IMR-90 (cell line): Measurements from ENCODE around the gene CHMP4A. TPM values are rescaled to one million over a fixed set of nuclear protein-coding genes. Genes with fewer than 3 reads are reported as not detected.

ENCODE experiments used
- ATAC-seq: fragments of 200-7000 bp; cut with Tn5 transposase; 2 replicates; pipeline ENCODE4 v1.9.1; 2020; ENCODE audit warnings: low read depth, mild to moderate bottlenecking, moderate library complexity
- BruUV-seq: library from RNA; stranded (reverse); fragments of 400-500 nt; replicated peaks from 2 replicates; lab custom pipeline; 2021; lab: Mats Ljungman, UMichigan
- CTCF ChIA-PET: fragments of 300-600 bp; formaldehyde crosslinking; extraction: SDS; loops from one replicate; lab custom pipeline; 2021; ENCODE audit warnings: antibody characterized with exemption; lab: Yijun Ruan, JAX
- POLR2A ChIA-PET: fragments of 300-600 bp; sonication (Branson Sonifier 250); formaldehyde crosslinking; loops from one replicate; lab custom pipeline; 2022; ENCODE audit warnings: antibody characterized with exemption; ENCODE audit not compliant: unreplicated experiment; lab: Charles Lee
- DNase-seq: peaks from one replicate; pipeline ENCODE4 v3.0.0; 2013
- H2AFZ ChIP-seq: replicated peaks from 2 replicates; pipeline ENCODE3; 2013; ENCODE audit warnings: low read length, mild to moderate bottlenecking; ENCODE audit not compliant: poor library complexity
- H2AK5ac ChIP-seq: 2 replicates; pipeline ENCODE4 v1.6.1; 2013; ENCODE audit warnings: low read depth, low read length, inconsistent platforms
- H2AK9ac ChIP-seq: replicated peaks from 2 replicates; pipeline ENCODE3; 2013; ENCODE audit warnings: mild to moderate bottlenecking, low read depth, low read length, moderate library complexity; ENCODE audit not compliant: poor library complexity
- H2BK120ac ChIP-seq: 2 replicates; pipeline ENCODE4 v1.6.1; 2013; ENCODE audit warnings: low read depth, low read length, inconsistent platforms
- H2BK15ac ChIP-seq: 3 replicates; pipeline ENCODE4 v1.6.1; 2013; ENCODE audit warnings: low read depth, low read length, inconsistent platforms
- H2BK20ac ChIP-seq: 2 replicates; pipeline ENCODE4 v1.6.1; 2013; ENCODE audit warnings: low read depth, mild to moderate bottlenecking, inconsistent platforms, low read length, moderate library complexity
- H2BK5ac ChIP-seq: 2 replicates; pipeline ENCODE4 v1.6.1; 2013; ENCODE audit warnings: mild to moderate bottlenecking, low read depth, low read length, inconsistent platforms; ENCODE audit not compliant: poor library complexity, severe bottlenecking
- H3K14ac ChIP-seq: replicated peaks from 2 replicates; pipeline ENCODE4 v1.6.1; 2013; ENCODE audit warnings: low read depth, low read length, inconsistent platforms
- H3K18ac ChIP-seq: 2 replicates; pipeline ENCODE4 v1.6.1; 2013; ENCODE audit warnings: low read depth, low read length, control low read depth
- H3K23ac ChIP-seq: 2 replicates; pipeline ENCODE4 v1.6.1; 2013; ENCODE audit warnings: low read depth, low read length, inconsistent platforms
- H3K27ac ChIP-seq: 2 replicates; pipeline ENCODE4 v1.5.1; 2013; ENCODE audit warnings: mild to moderate bottlenecking, control low read depth, low read length; ENCODE audit not compliant: insufficient read depth
- H3K27me3 ChIP-seq: 2 replicates; pipeline ENCODE4 v1.6.1; 2013; ENCODE audit warnings: low read length; ENCODE audit not compliant: control insufficient read depth, insufficient read depth
- H3K36me3 ChIP-seq: 2 replicates; pipeline ENCODE4 v1.6.1; 2013; ENCODE audit warnings: low read length, mixed read lengths; ENCODE audit not compliant: control insufficient read depth, insufficient read depth
- H3K4ac ChIP-seq: 2 replicates; pipeline ENCODE4 v1.6.1; 2013; ENCODE audit warnings: low read depth, low read length, inconsistent platforms
- H3K4me1 ChIP-seq: 2 replicates; pipeline ENCODE4 v1.6.1; 2013; ENCODE audit warnings: low read length, mixed read lengths; ENCODE audit not compliant: control insufficient read depth, insufficient read depth
- H3K4me2 ChIP-seq: 2 replicates; pipeline ENCODE4 v1.6.1; 2013; ENCODE audit warnings: low read depth, mild to moderate bottlenecking, control low read depth, low read length, moderate library complexity
- H3K4me3 ChIP-seq: 2 replicates; pipeline ENCODE4 v1.5.1; 2013; ENCODE audit warnings: low read depth, mild to moderate bottlenecking, control low read depth, low read length, moderate library complexity; ENCODE audit not compliant: insufficient read depth
- H3K56ac ChIP-seq: 2 replicates; pipeline ENCODE4 v1.6.1; 2013; ENCODE audit warnings: low read length, inconsistent platforms; ENCODE audit not compliant: insufficient read depth; ENCODE audit errors: extremely low read depth
- H3K79me1 ChIP-seq, 2 experiments: 2 replicates each; pipeline ENCODE4 v1.6.1; 2013; ENCODE audit warnings: low read length in 2 of 2, inconsistent platforms in 1 of 2, low read depth in 1 of 2
- H3K9ac ChIP-seq: 2 replicates; pipeline ENCODE4 v1.6.1; 2013; ENCODE audit warnings: low read depth, low read length, control low read depth
- H3K9me1 ChIP-seq: 2 replicates; pipeline ENCODE4 v1.6.1; 2013; ENCODE audit warnings: low read length, inconsistent platforms; ENCODE audit not compliant: insufficient read depth
- H3K9me3 ChIP-seq: 2 replicates; pipeline ENCODE4 v1.6.1; 2013; ENCODE audit warnings: low read length; ENCODE audit not compliant: control insufficient read depth, insufficient read depth
- H4K20me1 ChIP-seq: 2 replicates; pipeline ENCODE4 v1.6.1; 2013; ENCODE audit warnings: low read length, inconsistent platforms; ENCODE audit not compliant: insufficient read depth
- H4K5ac ChIP-seq: 2 replicates; pipeline ENCODE4 v1.6.1; 2013; ENCODE audit warnings: mild to moderate bottlenecking, low read depth, low read length, control low read depth
- H4K8ac ChIP-seq, 2 experiments: 2 replicates each; pipeline ENCODE4 v1.6.1; 2013; ENCODE audit warnings: low read depth in 2 of 2, low read length in 2 of 2, control low read depth in 1 of 2, inconsistent platforms in 1 of 2
- H4K91ac ChIP-seq: 2 replicates; pipeline ENCODE4 v1.6.1; 2013; ENCODE audit warnings: low read depth, low read length, inconsistent platforms; ENCODE audit not compliant: insufficient read depth
- BHLHE40 ChIP-seq: fragments of 150-350 bp; IDR thresholded peaks from 2 replicates; pipeline ENCODE4 v1.6.1; 2016; ENCODE audit warnings: mild to moderate bottlenecking, low read depth, low read length
- CEBPB ChIP-seq: IDR thresholded peaks from 2 replicates; pipeline ENCODE4 v1.6.1; 2012; ENCODE audit warnings: low read depth, low read length, improper control_type of control experiment
- CHD1 ChIP-seq: IDR thresholded peaks from 2 replicates; pipeline ENCODE4 v1.6.1; 2012; ENCODE audit warnings: low read depth, low read length, improper control_type of control experiment
- FOS ChIP-seq: fragments of 150-350 bp; IDR thresholded peaks from 2 replicates; pipeline ENCODE4 v1.6.1; 2016; ENCODE audit warnings: low read depth, low read length
- MAFK ChIP-seq: IDR thresholded peaks from 2 replicates; pipeline ENCODE4 v1.6.1; 2012; ENCODE audit warnings: low read depth, low read length, improper control_type of control experiment
- MAZ ChIP-seq: IDR thresholded peaks from 2 replicates; pipeline ENCODE4 v1.6.1; 2012; ENCODE audit warnings: low read depth, mild to moderate bottlenecking, low read length, improper control_type of control experiment, moderate library complexity, borderline replicate concordance
- MXI1 ChIP-seq: IDR thresholded peaks from 2 replicates; pipeline ENCODE4 v1.6.1; 2012; ENCODE audit warnings: low read depth, mild to moderate bottlenecking, low read length, moderate library complexity, borderline replicate concordance
- NFE2L2 ChIP-seq: fragments of 150-350 bp; IDR thresholded peaks from 2 replicates; pipeline ENCODE4 v1.6.1; 2016; ENCODE audit warnings: low read depth, mild to moderate bottlenecking, low read length
- POLR2A ChIP-seq: IDR thresholded peaks from 2 replicates; pipeline ENCODE4 v1.6.1; 2012; ENCODE audit warnings: mild to moderate bottlenecking, low read depth, low read length
- RAD21 ChIP-seq: IDR thresholded peaks from 2 replicates; pipeline ENCODE4 v1.6.1; 2012; ENCODE audit warnings: low read length, improper control_type of control experiment
- RCOR1 ChIP-seq: IDR thresholded peaks from 2 replicates; pipeline ENCODE4 v1.6.1; 2012; ENCODE audit warnings: mild to moderate bottlenecking, low read length, improper control_type of control experiment; ENCODE audit not compliant: insufficient replicate concordance
- RFX5 ChIP-seq: IDR thresholded peaks from 2 replicates; pipeline ENCODE4 v1.8.0; 2012; ENCODE audit warnings: low read depth, mild to moderate bottlenecking, low read length, moderate library complexity
- SMC3 ChIP-seq: fragments of 150-350 bp; IDR thresholded peaks from 2 replicates; pipeline ENCODE4 v1.6.1; 2016; ENCODE audit warnings: low read depth, mild to moderate bottlenecking, antibody characterized with exemption, low read length, moderate library complexity
- WGBS, 2 experiments: methylation state at CpG; one replicate each; pipeline versions ENCODE4 v1.1.5 to v1.1.7; 2013; ENCODE audit warnings: missing lambda C conversion rate in 2 of 2; ENCODE audit not compliant: insufficient read length in 1 of 2; ENCODE audit errors: extremely low coverage in 2 of 2; 5-methylcytosine and 5-hydroxymethylcytosine counted together
- dilution Hi-C: fragments of 300-500 bp; cut with HindIII; formaldehyde crosslinking; loops from one replicate; pipeline ENCODE4 v1.14.3; 2018; ENCODE audit warnings: low sequenced_read_pairs; ENCODE audit not compliant: unreplicated experiment
- in situ Hi-C: fragments of 300-500 bp; cut with MboI; formaldehyde crosslinking; loops from 3 replicates; pipeline ENCODE4 v1.14.3; 2019; ENCODE audit warnings: low sequenced_read_pairs, inconsistent platforms, mixed read lengths
- intact Hi-C: fragments of 100-400 bp; cut with micrococcal nuclease; formaldehyde crosslinking; loops from 2 replicates; pipeline ENCODE4 v1.10.0; 2022
- polyA plus RNA-seq, 3 experiments: library from polyadenylated mRNA; depleted of rRNA; stranded (reverse); fragments of >200 nt; gene quantifications; 2 replicates each; pipeline ENCODE4 v1.2.3, GENCODE V29; 2012; ENCODE audit warnings: low replicate concordance in 1 of 3
- total RNA-seq: library from RNA; depleted of rRNA; stranded (reverse); fragments of >200 nt; gene quantifications from 2 replicates; pipeline ENCODE4 v1.2.3, GENCODE V29; 2012
- TF ChIP-seq, protein P1 (sequence below): fragments of 150-350 bp; IDR thresholded peaks from 2 replicates; pipeline ENCODE4 v1.6.1; 2017; ENCODE audit warnings: mild to moderate bottlenecking, antibody characterized with exemption, low read length, low read depth
- TF ChIP-seq, protein P2 (sequence below): fragments of 150-350 bp; IDR thresholded peaks from 2 replicates; pipeline ENCODE4 v1.6.1; 2016; ENCODE audit warnings: low read depth, mild to moderate bottlenecking, low read length, moderate library complexity, borderline replicate concordance
- TF ChIP-seq, protein P3 (sequence below): conservative IDR thresholded peaks from 2 replicates; pipeline ENCODE4 v1.5.1; 2012; ENCODE audit warnings: mild to moderate bottlenecking, low read depth, low read length, improper control_type of control experiment

Gene CHMP4A
- total and polyA plus RNA-seq, 2 of the 4 experiments (the other 2 are of a cell fraction) = 22.0 to 63.8 TPM

DNA sequence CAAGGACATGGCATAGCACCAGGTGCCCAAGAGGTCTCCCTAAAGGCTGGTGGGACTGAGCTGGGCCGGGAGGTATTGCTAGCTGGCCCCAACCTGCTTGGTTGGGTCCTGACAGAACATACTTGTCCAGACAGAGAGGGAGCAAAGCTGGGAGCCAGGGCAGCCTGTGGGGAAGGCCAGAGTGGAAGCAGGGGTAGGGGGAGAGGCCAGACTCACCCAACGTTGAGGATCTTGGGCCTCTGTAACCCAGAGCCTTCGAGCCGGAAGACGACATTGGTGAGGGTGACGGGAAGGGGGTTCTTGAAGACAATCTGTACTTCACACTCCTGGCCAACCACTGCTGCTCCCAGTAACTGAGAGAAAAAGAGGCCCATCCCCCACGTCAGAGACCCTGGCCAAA, 40.6 kb upstream of the CHMP4A start:
- H2BK20ac ChIP-seq = no peak overlapping the region
- no peak overlapping the region for H2AFZ ChIP-seq
- H3K27ac ChIP-seq = no peak overlapping the region
- no TSS peak for BruUV-seq
- H2BK5ac ChIP-seq = no peak overlapping the region
- H3K56ac ChIP-seq = no peak overlapping the region
- DNase-seq = no peak
- no peak overlapping the region for H3K14ac ChIP-seq
- intact Hi-C loops = no loop called here
- no peak overlapping the region for H2BK15ac ChIP-seq
- ATAC-seq = no peak
- H3K36me3 ChIP-seq = peaks cover 2% of the 10 kb centered on the region; the same call in 1 of the 2 replicates
- H3K79me1 ChIP-seq = peaks cover 0 to under 1% of the 10 kb centered on the region in 2 experiments; a peak in 1 of 4 replicates
- no peaks in the 10 kb centered on the region for H3K9me3 ChIP-seq
- no peaks in the 10 kb centered on the region for H3K27me3 ChIP-seq
- H2AK9ac ChIP-seq = peak overlapping the region; percentile 75
- no peak overlapping the region for H3K18ac ChIP-seq
- WGBS, 2 experiments = 77% methylated on average over 5 of the region's 7 CpGs; no CpG with 5 or more reads in 1 of the 2 experiments
- H3K23ac ChIP-seq = no peak overlapping the region
- no peak for TF ChIP-seq NFE2L2
- TF ChIP-seq POLR2A = no peak
- TF ChIP-seq SMC3 = no peak
- no peak for TF ChIP-seq MXI1
- no peak for TF ChIP-seq CEBPB
- TF ChIP-seq BHLHE40 = no peak
- TF ChIP-seq MAFK = no peak
- no peak for TF ChIP-seq FOS
- TF ChIP-seq RFX5 = no peak
- TF ChIP-seq, protein P1, sequence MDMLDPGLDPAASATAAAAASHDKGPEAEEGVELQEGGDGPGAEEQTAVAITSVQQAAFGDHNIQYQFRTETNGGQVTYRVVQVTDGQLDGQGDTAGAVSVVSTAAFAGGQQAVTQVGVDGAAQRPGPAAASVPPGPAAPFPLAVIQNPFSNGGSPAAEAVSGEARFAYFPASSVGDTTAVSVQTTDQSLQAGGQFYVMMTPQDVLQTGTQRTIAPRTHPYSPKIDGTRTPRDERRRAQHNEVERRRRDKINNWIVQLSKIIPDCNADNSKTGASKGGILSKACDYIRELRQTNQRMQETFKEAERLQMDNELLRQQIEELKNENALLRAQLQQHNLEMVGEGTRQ = no peak
- TF ChIP-seq, protein P2, sequence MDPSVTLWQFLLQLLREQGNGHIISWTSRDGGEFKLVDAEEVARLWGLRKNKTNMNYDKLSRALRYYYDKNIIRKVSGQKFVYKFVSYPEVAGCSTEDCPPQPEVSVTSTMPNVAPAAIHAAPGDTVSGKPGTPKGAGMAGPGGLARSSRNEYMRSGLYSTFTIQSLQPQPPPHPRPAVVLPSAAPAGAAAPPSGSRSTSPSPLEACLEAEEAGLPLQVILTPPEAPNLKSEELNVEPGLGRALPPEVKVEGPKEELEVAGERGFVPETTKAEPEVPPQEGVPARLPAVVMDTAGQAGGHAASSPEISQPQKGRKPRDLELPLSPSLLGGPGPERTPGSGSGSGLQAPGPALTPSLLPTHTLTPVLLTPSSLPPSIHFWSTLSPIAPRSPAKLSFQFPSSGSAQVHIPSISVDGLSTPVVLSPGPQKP = no peak
- no peak for TF ChIP-seq RCOR1
- TF ChIP-seq, protein P3, sequence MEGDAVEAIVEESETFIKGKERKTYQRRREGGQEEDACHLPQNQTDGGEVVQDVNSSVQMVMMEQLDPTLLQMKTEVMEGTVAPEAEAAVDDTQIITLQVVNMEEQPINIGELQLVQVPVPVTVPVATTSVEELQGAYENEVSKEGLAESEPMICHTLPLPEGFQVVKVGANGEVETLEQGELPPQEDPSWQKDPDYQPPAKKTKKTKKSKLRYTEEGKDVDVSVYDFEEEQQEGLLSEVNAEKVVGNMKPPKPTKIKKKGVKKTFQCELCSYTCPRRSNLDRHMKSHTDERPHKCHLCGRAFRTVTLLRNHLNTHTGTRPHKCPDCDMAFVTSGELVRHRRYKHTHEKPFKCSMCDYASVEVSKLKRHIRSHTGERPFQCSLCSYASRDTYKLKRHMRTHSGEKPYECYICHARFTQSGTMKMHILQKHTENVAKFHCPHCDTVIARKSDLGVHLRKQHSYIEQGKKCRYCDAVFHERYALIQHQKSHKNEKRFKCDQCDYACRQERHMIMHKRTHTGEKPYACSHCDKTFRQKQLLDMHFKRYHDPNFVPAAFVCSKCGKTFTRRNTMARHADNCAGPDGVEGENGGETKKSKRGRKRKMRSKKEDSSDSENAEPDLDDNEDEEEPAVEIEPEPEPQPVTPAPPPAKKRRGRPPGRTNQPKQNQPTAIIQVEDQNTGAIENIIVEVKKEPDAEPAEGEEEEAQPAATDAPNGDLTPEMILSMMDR = no peak
- TF ChIP-seq MAZ = no peak
- no peak for TF ChIP-seq RAD21
- no peak for TF ChIP-seq CHD1
- H3K4me3 ChIP-seq = no peak overlapping the region
- in situ Hi-C loops = no loop called here
- no peak overlapping the region for H3K4me2 ChIP-seq
- peaks cover 31% of the 10 kb centered on the region for H3K9me1 ChIP-seq
- H3K9ac ChIP-seq = no peak overlapping the region
- H3K4ac ChIP-seq = no peak overlapping the region
- no peak overlapping the region for H2BK120ac ChIP-seq
- no peak overlapping the region for H4K91ac ChIP-seq
- dilution Hi-C loops = no loop called here
- CTCF ChIA-PET = no interaction called here
- peaks cover 16% of the 10 kb centered on the region for H3K4me1 ChIP-seq
- H4K5ac ChIP-seq = no peak overlapping the region
- H4K20me1 ChIP-seq = no peaks in the 10 kb centered on the region
- POLR2A ChIA-PET = no interaction called here
- no peak overlapping the region for H2AK5ac ChIP-seq
- H4K8ac ChIP-seq = no peak overlapping the region
